ENCODE data around the gene FCHSD2. TPM values are rescaled to one million over a fixed set of nuclear protein-coding genes. Genes with fewer than 3 reads are reported as not detected.

FCHSD2 gene
- total and polyA plus RNA-seq, 10 donors, result 30.2 to 129 (median 69.7) TPM

GRCh38 chr11:72867970-72868369 is 274.1 kb downstream of the FCHSD2 start:
- Histone ChIP-seq H3K9me3 (no peaks in the 10 kb centered on the region), H3K4me3 (no peak overlapping the region), H3K4me1 (peaks cover 4 to 57% (median 21%) of the 10 kb centered on the region in 6 donors), H3K36me3 (peaks cover 0 to 80% (median 21%) of the 10 kb centered on the region in 6 donors), H3K27ac (no peak overlapping the region), H3K27me3 (replicated peaks in 1 of 7) (no peaks in the 10 kb centered on the region)
- intact Hi-C loops (cut with DNase I; ENCODE audit: low total_unique reads), result no loop called here
- TF ChIP-seq, protein P1, sequence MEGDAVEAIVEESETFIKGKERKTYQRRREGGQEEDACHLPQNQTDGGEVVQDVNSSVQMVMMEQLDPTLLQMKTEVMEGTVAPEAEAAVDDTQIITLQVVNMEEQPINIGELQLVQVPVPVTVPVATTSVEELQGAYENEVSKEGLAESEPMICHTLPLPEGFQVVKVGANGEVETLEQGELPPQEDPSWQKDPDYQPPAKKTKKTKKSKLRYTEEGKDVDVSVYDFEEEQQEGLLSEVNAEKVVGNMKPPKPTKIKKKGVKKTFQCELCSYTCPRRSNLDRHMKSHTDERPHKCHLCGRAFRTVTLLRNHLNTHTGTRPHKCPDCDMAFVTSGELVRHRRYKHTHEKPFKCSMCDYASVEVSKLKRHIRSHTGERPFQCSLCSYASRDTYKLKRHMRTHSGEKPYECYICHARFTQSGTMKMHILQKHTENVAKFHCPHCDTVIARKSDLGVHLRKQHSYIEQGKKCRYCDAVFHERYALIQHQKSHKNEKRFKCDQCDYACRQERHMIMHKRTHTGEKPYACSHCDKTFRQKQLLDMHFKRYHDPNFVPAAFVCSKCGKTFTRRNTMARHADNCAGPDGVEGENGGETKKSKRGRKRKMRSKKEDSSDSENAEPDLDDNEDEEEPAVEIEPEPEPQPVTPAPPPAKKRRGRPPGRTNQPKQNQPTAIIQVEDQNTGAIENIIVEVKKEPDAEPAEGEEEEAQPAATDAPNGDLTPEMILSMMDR (IDR thresholded peaks at IDR 0.05 in 8 of 11, conservative IDR thresholded peaks at IDR 0.05 in 3 of 11), result no peak
- TF ChIP-seq POLR2A (IDR thresholded peaks at IDR 0.05) (no peak), POLR2AphosphoS5 (IDR thresholded peaks at IDR 0.05) (no peak)
- 96 to 99% (median 97%) methylated on average over 5 of the region's 5 CpGs for WGBS, 5 donors
- no peak for DNase-seq

GRCh38 chr11:72864702-72865655 is 277.1 kb downstream of the FCHSD2 start:
- 44 to 72% (median 48%) methylated on average over 5 of the region's 5 CpGs for WGBS, 5 donors
- DNase-seq, result no peak
- H3K9me3 ChIP-seq, result no peaks in the 10 kb centered on the region
- TF ChIP-seq, protein P1 (IDR thresholded peaks at IDR 0.05 in 8 of 11, conservative IDR thresholded peaks at IDR 0.05 in 3 of 11), result no peak
- TF ChIP-seq POLR2AphosphoS5 (IDR thresholded peaks at IDR 0.05), result no peak
- TF ChIP-seq POLR2A (IDR thresholded peaks at IDR 0.05), result no peak
- intact Hi-C loops (cut with DNase I; ENCODE audit: low total_unique reads), result no loop called here
- H3K27ac ChIP-seq, result peak overlapping the region in 5 of 8 donors; percentile 22 to 53 (median 45)
- peaks cover 0 to 77% (median 18%) of the 10 kb centered on the region in 6 donors for H3K36me3 ChIP-seq
- H3K4me1 ChIP-seq, result peaks cover 4 to 64% (median 18%) of the 10 kb centered on the region in 6 donors
- H3K27me3 ChIP-seq (replicated peaks in 1 of 7), result no peaks in the 10 kb centered on the region
- H3K4me3 ChIP-seq, result no peak overlapping the region

DNA sequence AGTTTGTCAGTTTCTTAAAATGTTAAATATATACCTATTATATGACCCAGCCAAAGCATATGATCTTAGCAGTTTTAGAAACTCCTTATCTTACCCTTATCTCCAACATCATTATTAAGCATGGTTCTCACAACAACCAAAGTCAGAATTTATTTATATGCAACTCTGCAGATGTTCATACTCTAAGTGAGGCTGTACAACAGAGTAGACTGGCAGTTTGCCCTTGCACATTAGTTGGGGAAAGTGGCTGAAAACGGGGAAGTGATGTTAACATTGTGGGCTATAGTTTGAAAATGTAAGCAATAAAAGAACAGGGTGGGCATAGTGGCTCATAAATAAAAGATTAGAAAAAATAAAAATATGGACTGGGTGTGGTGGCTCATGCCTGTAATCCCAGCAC is 278.2 kb downstream of the FCHSD2 start:
- intact Hi-C loops (cut with DNase I; ENCODE audit: low total_unique reads), result no loop called here
- H3K4me3 ChIP-seq, result no peak overlapping the region
- TF ChIP-seq POLR2AphosphoS5 (IDR thresholded peaks at IDR 0.05) (no peak), POLR2A (IDR thresholded peaks at IDR 0.05) (no peak)
- TF ChIP-seq, protein P1 (IDR thresholded peaks at IDR 0.05 in 8 of 11, conservative IDR thresholded peaks at IDR 0.05 in 3 of 11), result no peak
- H3K36me3 ChIP-seq, result peaks cover 0 to 77% (median 16%) of the 10 kb centered on the region in 6 donors
- H3K4me1 ChIP-seq, result peaks cover 0 to 54% (median 13%) of the 10 kb centered on the region in 6 donors
- H3K9me3 ChIP-seq, result no peaks in the 10 kb centered on the region
- 39 to 53% (median 45%) methylated on average over 1 of the region's 1 CpG for WGBS, 5 donors
- H3K27me3 ChIP-seq (replicated peaks in 1 of 7), result no peaks in the 10 kb centered on the region
- DNase-seq, result no peak
- H3K27ac ChIP-seq, result peak overlapping the region in 4 of 8 donors; percentile 36 to 49 (median 44)

DNA sequence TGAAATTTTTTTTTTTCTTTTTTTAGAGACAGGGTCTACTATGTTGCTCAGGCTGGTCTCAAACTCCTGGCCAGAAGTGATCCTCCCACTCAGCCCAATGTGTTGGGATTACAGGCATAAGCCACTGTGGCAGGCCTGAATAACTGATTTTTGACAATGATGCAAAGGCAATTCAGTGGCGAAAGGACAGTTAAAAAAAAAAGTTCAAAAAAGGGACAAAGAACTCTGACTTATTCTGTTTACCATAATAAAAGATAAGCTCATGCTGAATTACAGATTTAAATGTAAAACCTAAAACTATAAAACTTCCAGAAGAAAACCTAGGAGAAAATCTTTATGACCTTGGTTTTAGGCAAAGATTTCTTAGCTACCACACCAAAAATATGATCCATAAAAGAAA is 279.0 kb downstream of the FCHSD2 start:
- Histone ChIP-seq H3K4me3 (no peak overlapping the region), H3K9me3 (no peaks in the 10 kb centered on the region), H3K36me3 (peaks cover 0 to 77% (median 19%) of the 10 kb centered on the region in 6 donors), H3K27ac (peak overlapping the region in 3 of 8 donors; percentile 9 to 45 (median 14)), H3K4me1 (peaks cover 0 to 54% (median 13%) of the 10 kb centered on the region in 6 donors), H3K27me3 (replicated peaks in 1 of 7) (no peaks in the 10 kb centered on the region)
- no peak for DNase-seq
- WGBS, 5 donors, result 95 to 99% (median 98%) methylated on average over 1 of the region's 1 CpG
- intact Hi-C loops (cut with DNase I; ENCODE audit: low total_unique reads), result no loop called here
- no peak for TF ChIP-seq POLR2AphosphoS5 (IDR thresholded peaks at IDR 0.05)
- TF ChIP-seq, protein P1 (IDR thresholded peaks at IDR 0.05 in 8 of 11, conservative IDR thresholded peaks at IDR 0.05 in 3 of 11), result no peak
